H1 (cell line): ENCODE measurements around the gene IQCK. TPM values are rescaled to one million over a fixed set of nuclear protein-coding genes. Genes with fewer than 3 reads are reported as not detected.
A peak's percentile ranks its signal among the peaks of the same experiment; 100 is the strongest.

Experiments used
- CTCF ChIA-PET: fragments of 300-600 bp; sonication (Branson Sonifier 250); formaldehyde crosslinking; loops from one replicate; lab custom pipeline; 2021; ENCODE audit not compliant: partially characterized antibody; lab: Charles Lee
- POLR2A ChIA-PET: fragments of 300-600 bp; sonication (Branson Sonifier 250); formaldehyde crosslinking; loops from one replicate; lab custom pipeline; 2021; ENCODE audit warnings: inconsistent platforms; ENCODE audit not compliant: partially characterized antibody; lab: Charles Lee
- DNase-seq, 2 experiments: peaks; one replicate each; pipeline versions ENCODE4 v3.0.0 to v3.0.0-alpha.2; 2010 to 2022; ENCODE audit warnings: low spot score in 2 of 2, low read depth in 1 of 2, mixed read lengths in 1 of 2
- FAIRE-seq: peaks from 2 replicates; lab custom pipeline; 2011; peaks lifted over from hg19 to GRCh38; lab: Jason Lieb, UNC
- H2AFZ ChIP-seq: 2 replicates; pipeline ENCODE4 v1.8.1; 2012; ENCODE audit warnings: low read length, inconsistent platforms
- H2AK5ac ChIP-seq: 2 replicates; pipeline ENCODE4 v1.6.1; 2013; ENCODE audit warnings: low read depth, low read length
- H2BK120ac ChIP-seq: replicated peaks from 2 replicates; pipeline ENCODE3; 2013; ENCODE audit warnings: low read depth, low read length, inconsistent platforms
- H2BK12ac ChIP-seq: 2 replicates; pipeline ENCODE4 v1.6.1; 2013; ENCODE audit warnings: low read depth, low read length
- H2BK15ac ChIP-seq: 2 replicates; pipeline ENCODE4 v1.6.1; 2013; ENCODE audit warnings: low read length
- H2BK20ac ChIP-seq: 2 replicates; pipeline ENCODE4 v1.6.1; 2013; ENCODE audit warnings: low read length
- H2BK5ac ChIP-seq: 2 replicates; pipeline ENCODE4 v1.6.1; 2013; ENCODE audit warnings: low read depth, low read length
- H3K14ac ChIP-seq: 2 replicates; pipeline ENCODE4 v1.6.1; 2013; ENCODE audit warnings: inconsistent platforms; ENCODE audit not compliant: insufficient read length
- H3K18ac ChIP-seq: 2 replicates; pipeline ENCODE4 v1.6.1; 2013; ENCODE audit warnings: low read length; ENCODE audit errors: extremely low read depth
- H3K23ac ChIP-seq: 2 replicates; pipeline ENCODE4 v1.6.1; 2013; ENCODE audit warnings: inconsistent platforms; ENCODE audit not compliant: insufficient read length
- H3K23me2 ChIP-seq: 2 replicates; pipeline ENCODE4 v1.6.1; 2013; ENCODE audit warnings: low read depth, low read length
- H3K27ac ChIP-seq: 2 replicates; pipeline ENCODE4 v1.6.1; 2011; ENCODE audit warnings: low read depth, low read length, inconsistent platforms
- H3K27me3 ChIP-seq, 4 experiments: replicated peaks in 1 of 4; 1 replicate in 1 of 4; 2 replicates in 3 of 4; pipeline versions ENCODE4 v1.6.1 to v1.8.1; 2011 to 2013; ENCODE audit warnings: low read length in 3 of 4, mild to moderate bottlenecking in 3 of 4, inconsistent platforms in 2 of 4, mixed read lengths in 2 of 4, moderate library complexity in 1 of 4; ENCODE audit not compliant: control insufficient read depth in 3 of 4, insufficient read depth in 3 of 4; ENCODE audit errors: extremely low read depth in 1 of 4
- H3K36me3 ChIP-seq, 4 experiments: 2 replicates each; pipeline versions ENCODE4 v1.6.1 to v1.8.1; 2011 to 2013; ENCODE audit warnings: mild to moderate bottlenecking in 4 of 4, low read length in 3 of 4, moderate library complexity in 2 of 4, control low read depth in 1 of 4, inconsistent platforms in 1 of 4; ENCODE audit not compliant: insufficient read depth in 4 of 4, control insufficient read depth in 2 of 4
- H3K4ac ChIP-seq: replicated peaks from 2 replicates; pipeline ENCODE3; 2013; ENCODE audit warnings: low read length, low read depth, mixed read lengths, inconsistent platforms; ENCODE audit not compliant: insufficient read length
- H3K4me1 ChIP-seq, 4 experiments: replicated peaks in 1 of 4; 1 replicate in 1 of 4; 2 replicates in 3 of 4; pipeline versions ENCODE4 v1.6.1 to v1.8.1; 2011 to 2013; ENCODE audit warnings: low read length in 3 of 4, inconsistent platforms in 2 of 4, mixed read lengths in 1 of 4; ENCODE audit not compliant: insufficient read depth in 4 of 4, control insufficient read depth in 3 of 4
- H3K4me2 ChIP-seq, 2 experiments: 2 replicates each; pipeline versions ENCODE4 v1.6.1 to v1.8.1; 2011 to 2013; ENCODE audit warnings: low read depth in 2 of 2, low read length in 2 of 2, control low read depth in 1 of 2, inconsistent platforms in 1 of 2, mild to moderate bottlenecking in 1 of 2; ENCODE audit not compliant: insufficient read depth in 1 of 2
- H3K4me3 ChIP-seq, 4 experiments: fragments of 200-600, 300-600 bp in 1 of 4; sonication (generic), shearing (Covaris generic), sonication (Bioruptor Twin) in 1 of 4; 2 replicates each; pipeline versions ENCODE4 v1.5.1 to v1.8.1; 2011 to 2016; ENCODE audit warnings: low read length in 4 of 4, low read depth in 3 of 4, control low read depth in 2 of 4, inconsistent platforms in 2 of 4, mild to moderate bottlenecking in 2 of 4, mixed read lengths in 1 of 4, moderate library complexity in 1 of 4; ENCODE audit not compliant: insufficient read depth in 2 of 4; ENCODE audit errors: extremely low read depth in 1 of 4
- H3K56ac ChIP-seq: replicated peaks from 2 replicates; pipeline ENCODE3; 2013; ENCODE audit warnings: low read depth, mild to moderate bottlenecking, mixed read lengths, low read length, inconsistent platforms; ENCODE audit not compliant: insufficient read length
- H3K79me1 ChIP-seq: 2 replicates; pipeline ENCODE4 v1.6.1; 2013; ENCODE audit warnings: low read depth, low read length, control low read depth
- H3K79me2 ChIP-seq, 2 experiments: 2 replicates each; pipeline versions ENCODE4 v1.6.1 to v1.8.1; 2012 to 2013; ENCODE audit warnings: low read length in 2 of 2, mild to moderate bottlenecking in 2 of 2, inconsistent platforms in 1 of 2; ENCODE audit not compliant: insufficient read depth in 2 of 2, control insufficient read depth in 1 of 2
- H3K9ac ChIP-seq, 4 experiments: replicated peaks in 1 of 4; 1 replicate in 1 of 4; 2 replicates in 3 of 4; pipeline versions ENCODE4 v1.6.1 to v1.8.1; 2011 to 2013; ENCODE audit warnings: low read depth in 3 of 4, low read length in 3 of 4, control low read depth in 2 of 4, mild to moderate bottlenecking in 2 of 4, moderate library complexity in 2 of 4, inconsistent platforms in 1 of 4; ENCODE audit errors: extremely low read depth in 1 of 4
- H3K9me3 ChIP-seq, 2 experiments: 2 replicates each; pipeline versions ENCODE4 v1.6.1 to v1.8.1; 2012 to 2013; ENCODE audit warnings: mild to moderate bottlenecking in 2 of 2, moderate library complexity in 2 of 2, control low read depth in 1 of 2, inconsistent platforms in 1 of 2, low read depth in 1 of 2, low read length in 1 of 2, mixed read lengths in 1 of 2; ENCODE audit not compliant: insufficient read depth in 2 of 2
- H4K20me1 ChIP-seq, 2 experiments: replicated peaks in 1 of 2; 2 replicates each; pipeline versions ENCODE3 to v1.8.1; 2011 to 2013; ENCODE audit warnings: inconsistent platforms in 2 of 2, low read length in 2 of 2, mild to moderate bottlenecking in 1 of 2; ENCODE audit not compliant: insufficient read depth in 2 of 2, control insufficient read depth in 1 of 2
- H4K5ac ChIP-seq: 2 replicates; pipeline ENCODE4 v1.6.1; 2013; ENCODE audit warnings: low read length, low read depth, mixed read lengths, inconsistent platforms; ENCODE audit not compliant: insufficient read length
- H4K8ac ChIP-seq: 2 replicates; pipeline ENCODE4 v1.8.0; 2013; ENCODE audit warnings: mild to moderate bottlenecking, moderate library complexity, low read length, inconsistent platforms; ENCODE audit not compliant: insufficient read depth; ENCODE audit errors: extremely low read depth
- H4K91ac ChIP-seq: replicated peaks from 2 replicates; pipeline ENCODE3; 2013; ENCODE audit warnings: low read length, mixed read lengths, inconsistent platforms; ENCODE audit not compliant: insufficient read length
- ASH2L ChIP-seq: fragments of 200-600, 300-600 bp; sonication (generic); IDR thresholded peaks from one replicate; pipeline ENCODE4 v1.7.1; 2017; ENCODE audit warnings: low read length
- BCL11A ChIP-seq, 2 experiments: IDR thresholded peaks; one replicate each; pipeline ENCODE4 v1.6.1; 2011; ENCODE audit warnings: low read depth in 2 of 2, low read length in 2 of 2, mild to moderate bottlenecking in 2 of 2
- CBX5 ChIP-seq: fragments of 300-800, 300-1000 bp; sonication (generic); IDR thresholded peaks from 2 replicates; pipeline ENCODE4 v1.7.1; 2016; ENCODE audit warnings: antibody characterized with exemption, low read length, low read depth
- GTF2F1 ChIP-seq: IDR thresholded peaks from 2 replicates; pipeline ENCODE4 v1.6.1; 2012; ENCODE audit warnings: low read depth, low read length, improper control_type of control experiment, borderline replicate concordance
- JUN ChIP-seq: IDR thresholded peaks from 2 replicates; pipeline ENCODE4 v1.6.1; 2011; ENCODE audit warnings: low read depth, mild to moderate bottlenecking, improper control_type of control experiment, low read length
- SP1 ChIP-seq: IDR thresholded peaks from 2 replicates; pipeline ENCODE4 v1.6.1; 2011; ENCODE audit warnings: low read depth, low read length
- SRF ChIP-seq: IDR thresholded peaks from 2 replicates; pipeline ENCODE4 v1.6.1; 2011; ENCODE audit warnings: mild to moderate bottlenecking, low read depth, low read length, moderate library complexity
- TCF12 ChIP-seq: IDR thresholded peaks from 2 replicates; pipeline ENCODE4 v1.6.1; 2011; ENCODE audit warnings: low read depth, mild to moderate bottlenecking, low read length
- WGBS, 2 experiments: shearing (Covaris generic) in 1 of 2; methylation state at CpG; one replicate each; pipeline versions ENCODE4 v1.1.6 to v1.1.7; 2013 to 2015; ENCODE audit warnings: low lambda C conversion rate in 2 of 2, mixed read lengths in 2 of 2, inconsistent platforms in 1 of 2, low coverage in 1 of 2, missing lambda C conversion rate in 1 of 2; ENCODE audit not compliant: insufficient replicate concordance in 2 of 2, insufficient coverage in 1 of 2, insufficient read length in 1 of 2; ENCODE audit errors: extremely low coverage in 1 of 2, missing lambda C conversion rate in 1 of 2; 5-methylcytosine and 5-hydroxymethylcytosine counted together
- polyA plus RNA-seq, 7 experiments: library from polyadenylated mRNA; depleted of rRNA in 3 of 7; stranded (reverse) in 5 of 7; unstranded in 2 of 7; fragments of >200 nt in 5 of 7; fragments of 200-250 nt in 2 of 7; gene quantifications; 1 replicate in 5 of 7; 2 replicates in 1 of 7; 4 replicates in 1 of 7; pipeline versions ENCODE4 v1.2.1 to v1.2.3, GENCODE V29; 2011 to 2013; ENCODE audit warnings: missing spikeins in 2 of 7, mixed read lengths in 2 of 7
- total RNA-seq: library from RNA; stranded (reverse); fragmentation: NEBNext Ultra II Directional; extraction: Animal tissue kit (Norgen Biotek cat#: 25700); gene quantifications from 2 replicates; pipeline ENCODE4 v1.2.1, GENCODE V29; 2021

Gene IQCK
- total and polyA plus RNA-seq, 2 of the 8 experiments (the other 6 are each of a cell fraction or from before 2014, with no cell fraction given): 6.2 to 9.3 TPM

DNA sequence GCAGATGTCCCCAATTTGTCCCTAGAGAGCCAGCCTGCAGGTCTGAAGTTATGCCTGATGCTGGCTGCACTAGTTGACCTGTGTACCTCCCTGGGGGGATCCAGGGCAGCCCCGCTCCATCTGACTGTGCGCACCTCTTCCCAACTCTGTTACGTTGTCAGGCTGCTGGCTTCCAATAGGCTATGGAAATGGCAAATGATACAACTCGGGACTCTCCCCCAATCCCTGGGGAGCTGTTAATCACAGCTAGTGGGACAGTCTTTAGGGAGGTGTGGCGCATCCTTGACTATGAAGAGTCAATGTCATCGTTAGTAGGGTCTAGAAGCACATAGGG, 136.4 kb downstream of the IQCK start:
- no peak overlapping the region for H3K23ac ChIP-seq

More for the DNA sequence above, 136.4 kb downstream of the IQCK start:
- Histone ChIP-seq H2BK12ac (no peak overlapping the region), H3K18ac (peak overlapping the region; percentile 53; the same call in 1 of the 2 replicates), H2BK15ac (no peak overlapping the region), H3K4ac (no peak overlapping the region), H3K4me3 (no peak overlapping the region), H3K27me3 (no peaks in the 10 kb centered on the region), H4K8ac (no peak overlapping the region), H2BK5ac (no peak overlapping the region), H3K27ac (no peak overlapping the region), H3K9me3 (no peaks in the 10 kb centered on the region), H3K36me3 (peaks cover 8 to 36% (median 13%) of the 10 kb centered on the region in 4 experiments; a peak in 7 of 8 replicates), H4K20me1 (no peaks in the 10 kb centered on the region), H3K4me2 (peak overlapping the region; percentile 5 to 28; a peak in 1 of 4 replicates), H3K14ac (no peak overlapping the region), H3K4me1 (peaks cover 9 to 43% (median 34%) of the 10 kb centered on the region in 4 experiments), H3K23me2 (no peaks in the 10 kb centered on the region), H3K56ac (no peak overlapping the region), H4K5ac (no peak overlapping the region), H2BK120ac (no peak overlapping the region), H2BK20ac (no peak overlapping the region), H3K9ac (no peak overlapping the region), H3K79me1 (no peaks in the 10 kb centered on the region; the same call in 1 of the 2 replicates), H2AK5ac (0 out of 2 replicates have a peak overlapping the region, but pooled peaks have one; percentile 91), H3K79me2 (peaks cover 0 to 8% of the 10 kb centered on the region in 2 experiments; a peak in 2 of 4 replicates), H4K91ac (no peak overlapping the region), H2AFZ (no peak overlapping the region)
- TF ChIP-seq SRF (no peak), ASH2L (no peak), JUN (no peak), CBX5 (no peak), GTF2F1 (no peak), BCL11A (IDR thresholded peaks at IDR 0.05; ENCODE audit: low read depth in 2 of 2, low read length in 2 of 2) (no peak), TCF12 (no peak), SP1 (no peak)
- WGBS, 2 experiments: 62% methylated on average over 6 of the region's 6 CpGs; no CpG with 5 or more reads in 1 of the 2 experiments
- ChIA-PET POLR2A (interaction anchor here (0.7 to 7.5 kb wide), 10 partner anchors 9 to 143 kb away, joined by 3 to 42 read pairs (median 6); partner anchors contain the start of genes GPRC5B, IQCK and KNOP1), CTCF (interaction anchor here (0.8 to 1.1 kb wide), 3 partner anchors 9 to 32 kb away, joined by 3 read pairs; no protein-coding TSS in a partner anchor)
- DNase-seq: no peak
- no peak for FAIRE-seq
